Activated naive CD4-positive, alpha-beta T cell treated with anti-CD3 and anti-CD28 coated beads, Interleukin-2, amount 10 ng/mL, durations not matched to agents 7 days and 5 days (primary cell): ENCODE results near the gene SAA2.

ENCODE experiments used
- CTCF ChIA-PET: fragments of 350-600 bp; sonication (Branson Sonifier 250); formaldehyde crosslinking; loops from one replicate; lab custom pipeline; 2021; ENCODE audit warnings: antibody characterized with exemption; lab: Charles Lee
- DNase-seq: peaks from one replicate; pipeline ENCODE4 v3.0.0-alpha.2; 2020
- H3K27ac Mint-ChIP-seq: one replicate; pipeline ENCODE4 v1.8.0; 2021; ENCODE audit warnings: mild to moderate bottlenecking, moderate library complexity, mixed read lengths
- H3K27me3 Mint-ChIP-seq: one replicate; pipeline ENCODE4 v1.8.0; 2021; ENCODE audit warnings: mild to moderate bottlenecking, mixed read lengths
- H3K36me3 Mint-ChIP-seq: one replicate; pipeline ENCODE4 v1.8.0; 2021; ENCODE audit warnings: mixed read lengths
- H3K4me1 Mint-ChIP-seq: one replicate; pipeline ENCODE4 v1.8.0; 2021; ENCODE audit warnings: mixed read lengths
- H3K4me3 Mint-ChIP-seq: one replicate; pipeline ENCODE4 v1.8.0; 2021; ENCODE audit warnings: mild to moderate bottlenecking, moderate library complexity, mixed read lengths
- H3K9me3 Mint-ChIP-seq: one replicate; pipeline ENCODE4 v1.8.0; 2021; ENCODE audit warnings: mixed read lengths

Gene SAA2

GRCh38 chr11:18236664-18237356, 11.7 kb downstream of the SAA2 start, which contains the start of gene SAA4:
Gene SAA4, minus strand, starts transcription at chr11:18236802. Its CDS starts 876 bp downstream, at chr11:18235926.
- DNase-seq = no peak
- CTCF ChIA-PET = no interaction called here
- Mint-ChIP-seq H3K4me3 (no peak within 1 kb of the TSS), H3K9me3 (no peaks in the 10 kb centered on the region), H3K27me3 (peaks cover 49% of the 10 kb centered on the region), H3K27ac (no peak within 1 kb of the TSS), H3K4me1 (no peaks in the 10 kb centered on the region), H3K36me3 (no peaks in the 10 kb centered on the region)

- no peaks in the 10 kb centered on the region for H3K36me3 Mint-ChIP-seq
- no peak for DNase-seq
- no peaks in the 10 kb centered on the region for H3K9me3 Mint-ChIP-seq
- no peak overlapping the region for H3K4me3 Mint-ChIP-seq
- CTCF ChIA-PET = interaction anchor here (2.7 kb wide), 1 partner anchor 8 kb away, joined by 13 read pairs; no protein-coding TSS in a partner anchor
- no peaks in the 10 kb centered on the region for H3K4me1 Mint-ChIP-seq
- peaks cover 55% of the 10 kb centered on the region for H3K27me3 Mint-ChIP-seq
- H3K27ac Mint-ChIP-seq = no peak overlapping the region
Measured at GRCh38 chr11:18235394-18236334, 12.8 kb downstream of the SAA2 start.

- Mint-ChIP-seq H3K27me3 (peaks cover 46% of the 10 kb centered on the region), H3K4me3 (no peak overlapping the region), H3K36me3 (no peaks in the 10 kb centered on the region), H3K9me3 (no peaks in the 10 kb centered on the region), H3K4me1 (no peaks in the 10 kb centered on the region), H3K27ac (no peak overlapping the region)
- CTCF ChIA-PET = interaction anchor here (2.7 kb wide), 1 partner anchor 10 kb away, joined by 13 read pairs; no protein-coding TSS in a partner anchor
- DNase-seq = no peak
Measured at GRCh38 chr11:18233912-18234311, 14.6 kb downstream of the SAA2 start.

GRCh38 chr11:18230859-18231258, 17.6 kb downstream of the SAA2 start:
- Mint-ChIP-seq H3K27me3 (peaks cover 38% of the 10 kb centered on the region), H3K9me3 (no peaks in the 10 kb centered on the region), H3K4me3 (no peak overlapping the region), H3K4me1 (no peaks in the 10 kb centered on the region), H3K36me3 (no peaks in the 10 kb centered on the region), H3K27ac (no peak overlapping the region)
- no peak for DNase-seq
- CTCF ChIA-PET = interaction anchor here (0.6 kb wide), 1 partner anchor 21 kb away, joined by 3 read pairs; no protein-coding TSS in a partner anchor

GRCh38 chr11:18229501-18229900, 19.0 kb downstream of the SAA2 start:
- H3K27ac Mint-ChIP-seq = no peak overlapping the region
- no peak overlapping the region for H3K4me3 Mint-ChIP-seq
- H3K4me1 Mint-ChIP-seq = no peaks in the 10 kb centered on the region

GRCh38 chr11:18225913-18226312, 22.6 kb downstream of the SAA2 start:
- no peaks in the 10 kb centered on the region for H3K9me3 Mint-ChIP-seq
- no peaks in the 10 kb centered on the region for H3K4me1 Mint-ChIP-seq
- CTCF ChIA-PET = no interaction called here
- peaks cover 20% of the 10 kb centered on the region for H3K27me3 Mint-ChIP-seq
- H3K4me3 Mint-ChIP-seq = no peak overlapping the region
- no peak for DNase-seq
- no peak overlapping the region for H3K27ac Mint-ChIP-seq
- H3K36me3 Mint-ChIP-seq = no peaks in the 10 kb centered on the region

More at GRCh38 chr11:18229501-18229900, 19.0 kb downstream of the SAA2 start:
- H3K36me3 Mint-ChIP-seq = no peaks in the 10 kb centered on the region
- CTCF ChIA-PET = no interaction called here
- peaks cover 31% of the 10 kb centered on the region for H3K27me3 Mint-ChIP-seq
- no peaks in the 10 kb centered on the region for H3K9me3 Mint-ChIP-seq
- DNase-seq = no peak

- H3K9me3 Mint-ChIP-seq = no peaks in the 10 kb centered on the region
- H3K36me3 Mint-ChIP-seq = no peaks in the 10 kb centered on the region
- H3K4me1 Mint-ChIP-seq = no peaks in the 10 kb centered on the region
- peaks cover 30% of the 10 kb centered on the region for H3K27me3 Mint-ChIP-seq
- CTCF ChIA-PET = interaction anchor here (0.5 to 0.8 kb wide), 2 partner anchors 391 to 498 kb away, joined by 3 read pairs; no protein-coding TSS in a partner anchor
- H3K4me3 Mint-ChIP-seq = no peak overlapping the region
- H3K27ac Mint-ChIP-seq = no peak overlapping the region
- DNase-seq = no peak
Measured at GRCh38 chr11:18223591-18224387, 24.7 kb downstream of the SAA2 start.

- Mint-ChIP-seq H3K4me1 (no peaks in the 10 kb centered on the region), H3K36me3 (no peaks in the 10 kb centered on the region), H3K4me3 (no peak overlapping the region), H3K27ac (no peak overlapping the region), H3K27me3 (peaks cover 31% of the 10 kb centered on the region), H3K9me3 (no peaks in the 10 kb centered on the region)
- CTCF ChIA-PET = no interaction called here
- no peak for DNase-seq
Measured at GRCh38 chr11:18222814-18223421, 25.6 kb downstream of the SAA2 start.

- CTCF ChIA-PET = interaction anchor here (0.7 kb wide), 1 partner anchor 18 kb away, joined by 3 read pairs; no protein-coding TSS in a partner anchor
- no peak overlapping the region for H3K27ac Mint-ChIP-seq
- no peak overlapping the region for H3K4me3 Mint-ChIP-seq
- no peaks in the 10 kb centered on the region for H3K4me1 Mint-ChIP-seq
- H3K9me3 Mint-ChIP-seq = no peaks in the 10 kb centered on the region
- H3K36me3 Mint-ChIP-seq = no peaks in the 10 kb centered on the region
- no peak for DNase-seq
- peaks cover 29% of the 10 kb centered on the region for H3K27me3 Mint-ChIP-seq
Measured at GRCh38 chr11:18221274-18221876, 27.1 kb downstream of the SAA2 start.

- DNase-seq = no peak
- CTCF ChIA-PET = interaction anchor here (0.6 kb wide), 1 partner anchor 19 kb away, joined by 4 read pairs; no protein-coding TSS in a partner anchor
- Mint-ChIP-seq H3K4me3 (no peak overlapping the region), H3K4me1 (no peaks in the 10 kb centered on the region), H3K27me3 (peaks cover 60% of the 10 kb centered on the region), H3K27ac (no peak overlapping the region), H3K9me3 (no peaks in the 10 kb centered on the region), H3K36me3 (no peaks in the 10 kb centered on the region)
Measured at GRCh38 chr11:18209058-18209457, 39.4 kb downstream of the SAA2 start.

GRCh38 chr11:18204771-18205170, 43.7 kb downstream of the SAA2 start:
- Mint-ChIP-seq H3K27me3 (peaks cover 71% of the 10 kb centered on the region), H3K4me1 (no peaks in the 10 kb centered on the region), H3K27ac (no peak overlapping the region), H3K9me3 (no peaks in the 10 kb centered on the region), H3K4me3 (no peak overlapping the region), H3K36me3 (no peaks in the 10 kb centered on the region)
- DNase-seq = no peak
- CTCF ChIA-PET = interaction anchor here (1.0 kb wide), 1 partner anchor 216 kb away, joined by 5 read pairs; no protein-coding TSS in a partner anchor

- CTCF ChIA-PET = interaction anchor here (0.6 to 1.6 kb wide), 7 partner anchors 34 to 215 kb away, joined by 3 to 12 read pairs (median 5); partner anchors contain the start of gene SERGEF
- no peaks in the 10 kb centered on the region for H3K36me3 Mint-ChIP-seq
- H3K27me3 Mint-ChIP-seq = peaks cover 66% of the 10 kb centered on the region
- no peaks in the 10 kb centered on the region for H3K9me3 Mint-ChIP-seq
- no peaks in the 10 kb centered on the region for H3K4me1 Mint-ChIP-seq
- no peak for DNase-seq
- no peak overlapping the region for H3K27ac Mint-ChIP-seq
- no peak overlapping the region for H3K4me3 Mint-ChIP-seq
Measured at GRCh38 chr11:18204220-18204619, 44.2 kb downstream of the SAA2 start.

GRCh38 chr11:18203723-18204122, 44.7 kb downstream of the SAA2 start:
- peaks cover 61% of the 10 kb centered on the region for H3K27me3 Mint-ChIP-seq
- CTCF ChIA-PET = interaction anchor here (0.6 to 1.6 kb wide), 10 partner anchors 18 to 548 kb away, joined by 3 to 12 read pairs (median 4); partner anchors contain the start of gene SERGEF
- H3K4me3 Mint-ChIP-seq = no peak overlapping the region
- H3K36me3 Mint-ChIP-seq = no peaks in the 10 kb centered on the region
- DNase-seq = no peak
- no peaks in the 10 kb centered on the region for H3K4me1 Mint-ChIP-seq
- H3K27ac Mint-ChIP-seq = no peak overlapping the region
- no peaks in the 10 kb centered on the region for H3K9me3 Mint-ChIP-seq
